Stimulated activated CD4-positive, alpha-beta T cell treated with anti-CD3 and anti-CD28 coated beads, Interleukin-15, amount 100 ng/mL, for 48 hours (primary cell): ENCODE data around the gene VENTX.

ENCODE experiments used
- DNase-seq, 2 donors: peaks; one replicate each; pipeline ENCODE4 v3.0.0-alpha.2; 2020; ENCODE audit warnings: low read depth in 2 of 2

VENTX gene, protein sequence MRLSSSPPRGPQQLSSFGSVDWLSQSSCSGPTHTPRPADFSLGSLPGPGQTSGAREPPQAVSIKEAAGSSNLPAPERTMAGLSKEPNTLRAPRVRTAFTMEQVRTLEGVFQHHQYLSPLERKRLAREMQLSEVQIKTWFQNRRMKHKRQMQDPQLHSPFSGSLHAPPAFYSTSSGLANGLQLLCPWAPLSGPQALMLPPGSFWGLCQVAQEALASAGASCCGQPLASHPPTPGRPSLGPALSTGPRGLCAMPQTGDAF

DNA sequence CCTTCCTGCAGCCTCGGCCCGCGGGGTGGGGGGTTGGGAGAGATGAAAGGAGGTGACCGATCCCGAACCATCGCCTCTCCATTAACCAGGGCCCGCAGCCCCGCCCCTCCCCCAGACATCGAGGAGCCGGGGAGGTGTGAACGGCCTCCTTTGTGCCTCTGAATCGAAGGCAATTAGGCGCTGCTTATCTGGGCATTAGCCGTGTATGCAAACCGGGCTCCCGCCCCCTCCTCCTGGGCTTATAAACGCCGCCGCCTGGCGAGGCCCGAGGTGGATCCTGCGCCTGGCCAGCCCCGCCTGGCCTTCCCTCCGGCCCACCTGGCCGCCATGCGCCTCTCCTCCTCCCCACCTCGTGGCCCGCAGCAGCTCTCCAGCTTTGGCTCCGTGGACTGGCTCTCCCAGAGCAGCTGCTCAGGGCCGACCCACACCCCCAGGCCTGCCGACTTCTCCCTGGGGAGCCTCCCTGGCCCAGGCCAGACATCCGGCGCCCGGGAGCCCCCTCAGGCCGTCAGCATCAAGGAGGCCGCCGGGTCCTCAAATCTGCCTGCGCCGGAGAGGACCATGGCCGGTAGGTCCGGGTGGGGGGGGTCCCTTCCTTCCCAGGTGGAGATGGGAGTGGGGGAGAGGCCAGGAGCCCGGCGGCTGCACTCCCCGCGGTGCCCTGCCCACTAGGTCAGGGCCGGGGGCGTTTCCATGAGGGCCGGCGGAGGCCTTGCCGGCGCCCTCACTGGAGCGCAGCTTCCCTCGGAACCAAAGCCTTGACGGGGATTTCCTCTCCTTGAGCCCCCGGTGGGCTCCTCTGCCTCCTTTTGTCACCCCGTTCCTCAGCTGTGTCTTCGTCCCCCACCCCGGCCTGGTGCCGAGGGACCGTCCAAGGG is at the start of gene VENTX:
TSS of gene VENTX (plus strand) at position 268 of the 878 bp plus-strand sequence. CDS start at position 328, 60 bp downstream.
- DNase-seq: no peak

DNA sequence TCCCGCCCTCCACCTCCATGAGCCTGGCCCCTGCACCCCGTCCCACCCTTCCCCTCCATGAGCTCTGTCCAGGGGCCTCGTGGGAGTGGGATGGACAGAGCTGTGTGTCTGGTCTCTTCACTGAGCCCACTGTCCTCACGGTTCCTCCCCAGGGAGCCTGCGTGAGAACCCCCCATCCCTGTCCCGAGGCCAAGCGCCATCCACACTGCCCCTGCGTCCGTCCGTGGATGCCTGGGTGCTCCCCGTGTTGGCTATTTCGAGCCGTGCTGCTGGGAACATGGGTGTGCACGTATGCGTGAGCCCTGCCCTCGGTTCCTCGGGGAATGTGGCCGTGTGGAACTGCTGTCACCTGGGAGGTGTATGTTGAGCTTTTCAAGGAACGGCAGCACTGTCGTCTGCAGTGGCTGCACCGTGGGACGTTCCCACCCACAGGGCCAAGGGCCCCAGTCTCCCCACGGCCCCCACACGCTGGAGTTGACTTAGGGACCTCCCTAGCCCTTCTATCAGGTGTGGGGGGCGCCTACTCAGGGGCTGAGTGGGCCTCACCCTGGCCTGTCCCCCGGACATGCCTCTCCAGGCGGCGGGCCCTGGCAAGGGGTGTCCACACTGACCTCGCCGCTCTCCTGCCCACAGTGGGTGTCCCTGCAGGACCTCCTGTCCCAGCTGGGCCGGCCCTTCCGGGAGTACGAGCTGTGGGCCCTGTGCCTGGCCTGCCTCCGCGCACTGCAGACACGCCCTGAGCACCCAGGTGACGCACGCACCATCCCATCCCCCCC is 49.6 kb upstream of the VENTX start:
- DNase-seq: no peak

DNA sequence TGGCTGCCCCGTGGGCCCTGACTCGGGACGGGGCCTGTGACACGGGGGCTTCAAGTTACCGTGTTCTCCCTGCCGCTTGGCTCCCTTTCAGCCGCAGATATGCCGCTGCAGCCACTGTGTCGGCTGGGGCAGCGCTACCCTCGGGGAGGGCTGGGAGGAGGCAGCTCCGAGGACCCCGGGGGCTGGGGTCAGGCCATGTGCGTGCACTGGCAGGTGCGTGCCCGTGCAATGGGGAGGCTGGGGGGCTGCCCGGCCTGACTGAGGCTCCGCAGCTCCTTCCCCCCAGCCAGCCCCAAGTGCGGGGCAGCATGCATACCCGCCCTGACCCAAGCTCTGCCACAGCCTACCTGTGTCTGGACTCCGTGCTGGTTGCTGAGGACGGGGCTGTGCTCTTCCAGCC is 48.4 kb upstream of the VENTX start:
- no peak for DNase-seq

DNA sequence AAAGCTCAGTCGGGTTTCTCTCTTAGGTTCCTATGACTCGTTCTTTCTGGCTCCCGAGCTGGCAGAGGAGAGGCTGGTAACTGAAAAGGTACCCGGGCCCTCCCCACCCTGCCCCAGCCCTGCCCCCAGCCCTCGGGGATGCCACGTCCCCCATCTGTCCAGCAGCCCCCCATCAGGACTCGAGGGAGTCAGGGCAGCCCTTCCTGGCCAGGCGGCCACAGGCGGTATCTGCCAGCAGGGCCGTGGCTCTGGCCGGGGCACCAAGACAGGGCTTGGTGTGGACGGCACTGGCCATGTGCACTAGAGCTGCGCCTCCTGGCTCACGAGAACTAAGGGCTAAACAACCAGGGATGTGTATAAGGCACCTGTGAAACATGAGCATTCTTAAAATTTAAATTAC is 47.9 kb upstream of the VENTX start:
- no peak for DNase-seq

DNA sequence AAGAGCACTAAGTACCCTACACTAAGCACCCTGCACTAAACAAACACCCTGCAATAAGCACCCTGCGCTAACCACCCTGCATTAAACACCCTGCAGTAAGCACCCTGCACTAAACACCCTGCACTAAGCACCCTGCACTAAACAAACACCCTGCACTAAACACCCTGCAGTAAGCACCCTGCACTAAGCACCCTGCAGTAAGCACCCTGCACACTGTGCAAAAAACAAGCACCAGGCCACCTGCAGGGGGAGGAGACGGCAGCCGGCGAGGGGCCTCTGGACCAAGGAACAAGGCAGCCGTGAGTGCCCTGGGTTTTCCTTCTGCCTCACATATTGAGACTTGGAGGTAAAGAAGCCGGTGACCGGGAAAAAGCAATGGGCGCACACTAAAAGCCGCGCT is 47.4 kb upstream of the VENTX start:
- DNase-seq: no peak

DNA sequence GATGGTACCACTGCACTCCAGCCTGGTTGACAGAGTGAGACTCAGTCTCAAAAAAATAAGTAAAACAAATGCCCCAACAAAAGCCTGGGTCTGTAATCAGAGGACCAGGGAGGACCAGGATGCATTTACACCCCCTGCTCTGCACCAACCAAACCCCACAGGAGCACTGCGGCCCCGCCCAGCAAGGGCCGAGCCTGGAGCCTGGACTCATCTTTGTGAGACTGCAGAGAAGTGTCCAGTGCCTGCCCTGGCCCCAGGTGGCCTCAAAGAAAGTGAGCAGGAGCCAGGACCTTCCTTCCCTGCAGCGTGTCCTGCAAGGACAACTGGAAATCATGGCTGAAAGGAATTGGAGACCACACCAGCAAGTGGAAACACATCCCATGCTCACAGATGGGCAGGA is 46.0 kb upstream of the VENTX start:
- DNase-seq: no peak

DNA sequence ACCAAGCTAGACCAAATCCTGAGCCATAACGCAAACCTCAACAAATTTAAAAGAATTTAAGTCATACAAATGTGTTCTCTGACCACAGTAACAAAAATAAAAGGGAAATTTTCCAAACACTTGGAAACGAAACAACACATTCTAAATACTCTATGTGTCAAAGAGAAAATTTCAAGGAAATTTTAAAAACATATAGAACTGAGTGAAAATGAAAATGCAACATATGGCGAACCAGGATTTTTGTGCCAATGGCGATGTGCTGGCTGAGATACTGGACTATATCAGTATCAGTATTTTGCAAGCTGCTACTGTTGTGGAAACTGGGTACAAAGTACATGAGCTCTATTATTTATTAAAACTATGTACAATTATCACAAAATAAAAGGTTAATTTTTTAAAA is 43.5 kb upstream of the VENTX start:
- no peak for DNase-seq

DNA sequence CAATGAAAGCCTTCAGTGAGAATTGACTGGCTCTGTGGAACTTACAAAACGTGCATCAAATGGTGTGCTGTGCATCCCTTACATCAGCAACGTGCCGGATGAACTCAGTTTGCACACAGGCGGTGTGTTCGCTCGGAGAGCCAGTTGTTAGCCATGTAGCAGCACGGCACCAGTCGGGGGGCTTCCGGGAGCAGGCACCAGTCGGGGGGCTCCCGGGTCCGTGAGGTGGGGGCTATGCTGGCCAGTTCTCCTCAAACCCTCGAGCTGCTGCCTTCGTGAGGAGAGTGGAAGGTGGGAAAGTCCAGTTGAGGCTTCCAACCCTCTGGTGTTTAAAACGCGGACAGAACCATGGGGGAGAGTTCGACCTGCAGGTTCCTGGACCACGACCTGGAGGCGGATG is 42.6 kb upstream of the VENTX start:
- no peak for DNase-seq

DNA sequence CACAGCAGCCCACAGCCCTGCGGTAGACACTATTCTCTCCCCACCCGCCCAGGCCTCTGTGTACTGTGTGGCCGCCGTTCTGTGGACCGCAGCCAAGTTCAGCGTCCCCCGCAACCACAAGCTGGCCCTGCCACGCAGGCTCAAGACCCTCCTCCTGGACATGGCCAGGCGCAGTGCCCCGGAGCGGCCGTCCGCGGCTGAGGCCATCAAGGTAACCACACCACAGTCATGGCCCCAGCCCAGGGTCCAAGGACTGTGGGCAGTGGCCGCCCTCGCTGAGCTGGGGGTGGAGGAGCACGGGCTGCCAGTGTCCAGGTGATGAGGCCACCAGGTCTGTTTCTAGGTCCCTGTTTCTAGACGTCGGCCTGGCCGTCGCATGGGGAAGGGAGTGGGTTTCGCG is 42.0 kb upstream of the VENTX start:
- no peak for DNase-seq

DNA sequence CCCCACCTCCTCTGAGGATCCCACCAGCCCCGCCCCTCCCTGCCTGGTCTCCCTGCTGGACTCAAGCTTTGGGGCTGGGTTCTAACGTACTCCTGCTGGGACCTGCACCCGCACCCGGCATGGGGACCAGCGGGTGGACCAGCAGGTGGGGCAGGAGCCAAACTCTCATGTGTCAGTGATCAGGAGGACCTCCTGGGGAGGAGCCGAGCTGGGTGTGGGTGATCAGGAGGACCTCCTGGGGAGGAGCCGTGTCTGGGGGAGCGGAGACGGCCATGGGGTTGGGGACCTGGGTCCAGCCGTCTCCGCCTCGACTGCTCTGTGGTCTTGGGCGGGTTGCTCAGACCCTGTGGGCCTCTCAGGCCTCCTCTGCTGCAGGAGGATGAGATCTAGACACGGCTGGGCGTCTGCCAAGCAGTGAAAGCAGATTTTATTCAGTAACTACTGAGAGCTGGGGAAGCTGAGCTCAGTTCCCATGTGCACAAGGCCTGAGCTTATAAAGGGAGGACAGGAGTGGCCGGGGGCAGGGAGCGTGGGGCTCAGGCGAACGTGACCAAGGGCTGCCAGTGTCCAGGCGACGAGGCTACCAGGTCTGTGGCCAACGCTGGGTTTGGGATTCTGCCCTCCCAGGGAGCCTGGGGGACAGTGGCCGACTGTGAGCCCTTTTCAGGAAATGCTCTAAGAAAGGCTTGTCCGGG is 41.3 kb upstream of the VENTX start:
- DNase-seq: no peak

DNA sequence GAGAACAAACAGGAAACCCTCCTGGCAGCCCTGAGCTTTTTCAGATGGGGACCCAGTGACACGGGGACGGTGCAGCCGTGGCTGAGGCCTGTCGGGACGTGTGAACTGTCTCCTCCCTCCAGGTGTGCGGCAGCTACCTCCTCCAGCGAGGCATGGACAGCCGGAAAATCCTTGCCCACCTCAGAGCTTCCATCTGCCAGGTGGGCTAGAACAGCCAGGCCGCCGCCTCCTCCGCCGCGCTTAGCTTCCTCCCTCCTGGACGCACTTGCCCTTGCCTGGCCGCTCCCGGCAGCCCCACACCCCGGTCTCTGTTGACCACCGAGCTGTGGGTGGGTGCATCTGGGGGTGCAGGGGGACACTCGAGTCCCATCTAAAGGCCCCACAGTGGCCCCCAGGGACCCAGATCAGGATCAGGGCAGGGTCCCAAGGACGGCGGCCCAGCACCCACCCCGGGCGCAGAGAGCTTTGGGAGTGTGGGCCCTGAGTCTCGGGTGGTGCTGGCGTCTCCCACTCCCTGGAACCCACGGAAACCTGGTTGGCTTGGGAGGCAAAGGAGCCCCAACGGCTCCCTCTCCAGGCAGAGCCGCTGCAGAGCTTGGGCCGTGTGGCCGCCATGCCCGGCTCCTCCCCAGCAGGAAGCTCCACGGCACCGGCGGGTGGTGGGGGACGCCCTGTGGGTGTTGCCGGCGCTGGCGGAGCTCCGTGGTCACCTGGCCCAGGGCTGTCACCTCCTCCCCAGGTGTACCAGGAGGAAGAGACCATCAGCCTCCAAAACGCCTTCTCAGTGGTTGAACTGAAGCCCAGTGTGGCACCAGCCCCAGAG is 40.5 kb upstream of the VENTX start:
- no peak for DNase-seq

DNA sequence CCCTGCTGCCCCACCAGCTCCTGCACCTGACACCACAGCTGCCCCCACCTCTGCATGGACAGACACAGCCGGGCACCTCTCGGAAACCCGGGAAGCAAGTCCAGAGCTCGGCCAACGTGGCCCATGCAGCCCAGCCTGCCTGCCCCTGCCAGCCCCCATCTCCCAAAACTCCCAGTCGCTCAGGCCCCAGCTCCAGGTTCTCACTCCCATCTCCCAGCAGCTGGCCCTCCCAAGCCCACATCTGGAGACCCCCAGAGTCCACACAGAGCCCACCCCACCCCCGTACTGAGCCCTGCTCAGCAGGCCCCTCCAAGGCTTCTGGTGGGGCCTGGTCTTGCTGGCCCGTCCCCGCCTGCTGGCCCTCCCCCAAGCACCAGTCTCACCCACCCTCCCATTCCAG is 39.9 kb upstream of the VENTX start:
- no peak for DNase-seq

DNA sequence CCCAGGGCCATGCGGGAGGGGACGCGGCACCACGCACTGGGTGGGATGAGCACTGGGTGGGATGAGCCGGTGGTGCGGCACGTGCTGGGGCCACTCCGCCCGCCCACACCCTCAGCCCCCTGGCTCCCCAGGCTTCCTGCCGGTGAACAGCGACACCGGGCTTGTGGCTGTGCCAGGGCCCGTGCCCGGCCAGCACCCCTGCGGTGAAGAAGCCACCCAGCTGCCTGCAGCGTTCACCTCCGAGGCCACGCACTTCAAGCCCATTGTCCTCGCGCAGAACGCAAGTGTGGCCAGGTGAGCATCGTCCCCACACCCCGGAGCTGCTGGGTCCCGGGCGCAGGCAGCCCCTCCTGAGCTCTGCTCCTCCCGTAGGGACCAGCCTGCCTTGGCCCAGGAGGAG is 39.4 kb upstream of the VENTX start:
- no peak for DNase-seq

DNA sequence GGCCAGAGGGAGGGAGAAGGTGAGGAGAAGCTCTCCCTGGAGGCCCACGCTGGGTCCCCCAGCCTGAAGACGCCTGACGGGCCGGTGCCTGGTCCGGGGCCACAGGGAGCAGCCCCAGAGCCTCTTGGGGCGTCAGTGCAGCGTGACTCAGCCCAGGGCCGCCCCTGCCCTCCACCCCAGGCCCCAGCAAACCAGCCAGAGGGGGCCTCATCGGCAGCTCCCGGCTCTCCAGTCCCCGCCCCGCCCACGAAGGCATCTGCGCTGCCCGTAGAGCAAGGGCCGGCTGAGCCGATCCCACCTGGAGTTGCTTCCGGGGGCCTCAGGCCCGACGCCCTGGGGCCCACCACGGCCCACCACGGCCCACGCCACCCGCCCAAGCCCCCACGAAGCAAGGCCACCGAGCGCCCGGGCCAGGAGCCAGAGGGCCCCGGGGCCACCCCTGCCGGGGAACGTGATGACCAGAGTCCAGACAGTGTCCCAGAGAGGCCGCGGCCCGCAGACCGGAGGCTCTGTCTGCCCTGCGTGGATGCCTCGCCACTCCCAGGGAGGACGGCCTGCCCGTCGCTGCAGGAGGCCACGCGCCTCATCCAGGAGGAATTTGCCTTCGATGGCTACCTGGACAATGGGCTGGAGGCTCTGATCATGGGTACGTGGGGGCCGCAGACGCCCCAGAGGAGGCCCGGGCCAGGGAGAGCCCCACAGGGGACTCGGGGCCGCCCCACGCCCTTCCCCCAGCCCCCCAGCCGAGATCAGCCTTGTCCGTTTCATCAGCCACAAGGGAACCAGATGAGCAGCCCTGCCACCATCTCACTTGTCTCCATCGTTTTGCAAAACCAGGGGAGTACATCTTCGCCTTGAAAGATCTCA is 38.8 kb upstream of the VENTX start:
- no peak for DNase-seq

DNA sequence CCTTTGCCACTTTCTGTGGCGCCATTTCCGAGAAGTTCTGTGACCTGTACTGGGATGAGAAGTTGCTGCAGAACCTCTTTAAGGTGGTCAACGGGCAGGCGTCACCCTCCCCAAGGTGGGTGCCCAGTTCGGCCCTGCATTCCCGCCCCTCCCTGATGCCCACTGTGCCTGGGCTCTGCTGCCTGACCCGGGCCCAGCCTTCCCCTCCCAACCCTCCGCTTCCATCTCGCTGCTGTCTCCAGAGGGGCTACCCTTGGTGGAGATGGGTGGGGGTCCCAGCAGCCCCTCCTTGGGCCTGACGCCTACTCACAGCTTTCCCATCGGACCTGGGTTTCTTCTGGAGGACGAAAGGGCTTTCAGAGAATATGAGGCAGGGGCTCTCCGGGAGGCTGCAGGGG is 38.2 kb upstream of the VENTX start:
- no peak for DNase-seq

DNA sequence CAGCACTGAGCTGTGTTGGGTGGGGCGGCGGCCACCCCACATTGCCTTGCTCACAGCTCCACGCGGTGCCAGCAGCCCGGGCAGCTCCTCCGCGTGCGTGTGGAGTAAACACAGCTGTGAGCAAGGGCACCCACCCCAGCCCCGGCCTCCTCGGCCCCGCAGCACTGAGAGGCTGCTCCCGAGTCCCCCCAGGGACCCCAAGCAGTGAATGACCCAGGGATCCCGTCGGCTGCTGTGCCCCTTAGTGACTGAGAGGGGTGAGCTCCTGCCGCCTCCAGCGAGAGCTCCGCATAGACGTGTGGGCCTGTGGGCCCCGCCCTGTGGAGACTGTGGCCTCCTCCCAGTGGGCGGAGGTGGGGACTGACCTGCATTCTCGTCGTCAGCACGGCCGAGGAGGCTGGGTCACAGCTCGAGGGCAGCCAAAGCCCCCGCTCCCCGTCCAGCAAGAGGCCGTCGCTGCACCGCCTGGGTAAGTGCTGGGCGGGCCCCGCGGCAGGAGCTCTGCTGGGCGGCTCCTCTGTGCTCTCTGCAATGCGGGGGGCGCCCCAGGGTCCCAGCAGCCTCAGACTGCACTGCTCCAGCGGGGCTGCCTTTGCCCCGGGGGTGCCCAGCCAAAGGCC is 37.6 kb upstream of the VENTX start:
- DNase-seq: no peak

DNA sequence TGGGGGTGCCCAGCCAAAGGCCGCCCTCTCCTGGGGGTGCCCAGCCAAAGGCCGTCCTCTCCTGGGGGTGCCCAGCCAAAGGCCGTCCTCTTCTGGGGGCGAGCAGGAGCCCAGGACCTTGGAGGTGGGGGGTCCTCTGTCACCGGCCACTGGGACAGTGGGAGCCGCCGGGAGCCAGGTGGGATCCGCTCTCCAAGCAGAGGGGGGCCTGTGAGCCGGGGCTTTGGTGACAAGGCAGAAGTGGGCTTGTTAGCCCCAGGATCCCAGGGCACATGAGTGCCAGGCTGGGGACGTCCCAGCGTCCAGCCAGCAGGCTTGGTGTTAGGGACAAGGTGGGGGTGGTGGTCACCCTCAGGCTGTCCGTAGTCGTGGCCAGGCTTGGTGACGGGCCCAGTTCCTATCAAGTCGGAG is 37.0 kb upstream of the VENTX start:
- DNase-seq: no peak

DNA sequence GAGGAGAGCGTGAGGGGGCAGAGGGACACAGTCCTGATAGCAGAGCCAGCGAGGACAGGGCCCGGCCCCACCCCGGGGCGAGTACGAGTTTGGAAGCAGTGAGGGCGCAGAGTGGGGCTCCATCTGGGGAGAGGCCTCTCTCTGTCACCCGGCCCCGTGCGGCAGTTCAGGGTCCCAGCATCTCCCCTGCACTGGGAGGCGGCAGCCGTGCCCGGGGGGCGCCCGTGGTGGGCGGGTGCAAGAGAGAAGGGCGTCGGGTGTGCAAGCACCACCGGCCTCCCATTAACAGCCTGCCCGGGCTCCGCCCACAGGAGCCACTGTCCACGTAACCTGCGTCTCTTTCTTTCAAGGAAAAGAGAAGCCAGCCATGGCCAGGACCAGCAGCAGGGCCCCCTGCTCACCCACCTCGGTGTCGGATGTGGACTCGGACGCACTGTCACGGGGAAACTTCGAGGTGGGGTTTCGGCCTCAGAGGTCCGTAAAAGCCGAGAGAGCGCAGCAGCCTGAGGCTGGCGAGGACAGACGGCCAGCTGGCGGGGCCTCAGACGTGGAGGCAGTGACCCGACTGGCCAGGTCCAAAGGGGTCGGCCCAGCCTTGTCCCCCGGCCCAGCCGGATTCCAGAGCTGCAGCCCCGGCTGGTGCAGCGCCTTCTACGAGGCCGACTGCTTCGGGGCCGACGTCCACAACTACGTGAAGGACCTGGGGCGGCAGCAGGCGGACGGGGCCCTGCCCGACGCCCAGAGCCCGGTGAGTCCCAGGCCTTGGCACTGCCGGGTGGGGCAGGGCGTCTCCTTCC is 36.3 kb upstream of the VENTX start:
- DNase-seq: no peak
